HG02970 (cell line): ENCODE measurements around the gene TPSG1.
"Not testable (repeated sequence)": the region's sequence is repeated elsewhere in the genome, so short reads cannot be mapped to it uniquely, and the experiment has no call there.

ENCODE experiments used
- ATAC-seq: cut with Tn5 transposase; IDR thresholded peaks from one replicate; pipeline ENCODE4 v1.9.1; 2021; ENCODE audit warnings: mild to moderate bottlenecking, moderate library complexity, moderate number of reproducible peaks; ENCODE audit not compliant: unreplicated experiment, low FRiP score

The TPSG1 gene

DNA sequence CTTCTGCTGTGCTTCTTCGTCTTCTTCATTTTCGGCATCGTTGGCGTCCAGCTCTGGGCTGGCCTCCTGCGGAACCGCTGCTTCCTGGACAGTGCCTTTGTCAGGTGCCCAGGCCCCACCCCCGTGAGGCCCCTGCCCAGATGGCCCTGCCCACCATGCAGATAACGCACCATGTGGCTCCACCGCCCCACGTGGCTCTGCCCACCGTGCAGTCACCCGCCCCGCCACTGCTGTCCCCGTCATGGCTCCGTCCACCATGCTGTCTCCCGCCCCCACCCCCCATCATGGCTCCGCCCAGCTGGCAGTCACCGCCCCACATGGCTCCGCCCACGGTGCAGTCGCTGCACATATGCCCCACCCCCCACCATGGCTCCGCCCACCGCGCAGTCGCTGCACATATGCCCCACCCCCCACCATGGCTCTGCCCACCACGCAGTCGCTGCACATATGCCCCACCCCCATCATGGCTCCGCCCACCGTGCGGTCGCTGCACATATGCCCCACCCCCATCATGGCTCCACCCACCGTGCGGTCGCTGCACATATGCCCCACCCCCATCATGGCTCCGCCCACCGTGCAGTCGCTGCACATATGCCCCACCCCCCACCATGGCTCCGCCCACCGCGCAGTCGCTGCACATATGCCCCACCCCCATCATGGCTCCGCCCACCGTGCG is 26.3 kb downstream of the TPSG1 start:
- ATAC-seq: not testable (repeated sequence)

DNA sequence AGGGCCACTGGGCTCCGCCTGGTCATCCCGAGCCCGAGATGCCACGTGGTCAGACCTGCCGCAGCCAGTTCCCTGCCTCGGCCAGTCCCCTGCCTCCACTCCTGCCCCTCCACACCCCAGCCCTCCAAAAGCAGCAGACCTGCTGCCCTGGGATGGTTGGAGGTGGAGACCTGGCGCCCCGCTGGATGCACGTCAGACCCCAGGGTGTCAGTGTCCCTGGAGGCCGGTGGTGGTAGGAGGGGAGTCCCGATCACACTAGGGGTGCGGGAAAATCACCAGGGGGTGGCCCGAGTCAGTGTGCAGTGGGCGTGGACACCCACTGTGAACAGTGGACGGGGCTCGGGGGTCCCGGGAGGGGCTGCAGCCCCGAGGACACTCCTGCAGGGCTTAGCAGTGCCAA is 26.9 kb downstream of the TPSG1 start:
- ATAC-seq: no peak

DNA sequence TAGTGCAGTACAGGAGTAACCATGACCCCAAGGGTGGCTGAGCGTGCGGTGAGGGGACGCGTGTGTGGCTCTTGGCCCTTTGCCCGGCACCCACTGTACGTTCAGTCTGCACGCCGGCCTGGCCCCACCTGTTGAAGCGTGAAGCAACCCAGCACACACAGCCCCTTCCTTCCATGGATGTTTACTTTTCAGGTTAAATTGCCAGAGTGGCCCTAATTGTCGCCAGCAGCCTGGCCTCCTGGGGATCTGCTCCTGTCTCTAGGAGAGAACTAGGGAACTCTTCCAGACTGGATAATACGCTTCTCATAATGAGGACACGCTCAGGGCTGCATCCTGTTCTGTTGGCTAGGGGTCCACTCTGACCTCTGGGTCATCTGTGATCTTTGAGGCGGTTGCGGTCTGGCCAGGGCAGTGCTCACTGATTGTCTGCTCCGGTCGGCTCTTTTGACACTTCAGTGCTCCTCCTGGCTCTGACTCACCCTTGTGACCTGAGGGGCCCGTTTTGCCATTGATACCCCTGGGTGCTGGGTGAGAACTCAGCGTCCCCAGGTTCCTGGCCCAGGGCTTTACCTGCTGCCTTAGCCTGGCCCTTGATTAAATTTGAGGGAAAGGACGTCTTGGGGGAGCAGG is 27.7 kb downstream of the TPSG1 start:
- no peak for ATAC-seq

DNA sequence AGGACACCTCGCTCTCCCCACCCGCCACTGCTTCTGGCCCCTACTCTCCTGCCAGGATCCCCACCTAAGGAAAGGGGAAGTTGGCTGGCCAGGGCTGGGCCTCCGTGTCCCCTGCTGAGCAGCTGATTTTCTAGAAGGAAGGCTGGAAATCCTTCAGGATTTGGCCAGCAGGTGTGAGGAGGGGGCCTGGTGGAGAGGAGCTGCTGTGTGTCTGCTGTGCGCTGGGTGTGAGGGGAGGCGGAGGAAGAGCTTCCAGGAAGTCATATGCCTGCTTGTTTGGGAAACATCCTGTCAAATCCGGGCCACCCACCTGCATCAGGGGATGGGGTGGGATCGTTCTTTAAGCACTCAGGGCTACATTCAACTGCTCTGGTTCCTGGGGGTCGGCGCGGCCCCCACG is 28.6 kb downstream of the TPSG1 start:
- no peak for ATAC-seq

DNA sequence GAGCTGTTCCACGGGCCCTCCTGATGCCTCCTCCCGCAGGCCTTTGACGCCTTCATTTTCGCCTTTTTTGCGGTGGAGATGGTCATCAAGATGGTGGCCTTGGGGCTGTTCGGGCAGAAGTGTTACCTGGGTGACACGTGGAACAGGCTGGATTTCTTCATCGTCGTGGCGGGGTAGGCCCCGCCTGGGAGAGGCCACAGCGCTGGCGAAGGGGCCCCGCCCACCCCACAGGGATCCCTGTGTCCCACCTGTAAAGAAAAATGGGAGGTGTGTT is 29.7 kb downstream of the TPSG1 start:
- no peak for ATAC-seq

DNA sequence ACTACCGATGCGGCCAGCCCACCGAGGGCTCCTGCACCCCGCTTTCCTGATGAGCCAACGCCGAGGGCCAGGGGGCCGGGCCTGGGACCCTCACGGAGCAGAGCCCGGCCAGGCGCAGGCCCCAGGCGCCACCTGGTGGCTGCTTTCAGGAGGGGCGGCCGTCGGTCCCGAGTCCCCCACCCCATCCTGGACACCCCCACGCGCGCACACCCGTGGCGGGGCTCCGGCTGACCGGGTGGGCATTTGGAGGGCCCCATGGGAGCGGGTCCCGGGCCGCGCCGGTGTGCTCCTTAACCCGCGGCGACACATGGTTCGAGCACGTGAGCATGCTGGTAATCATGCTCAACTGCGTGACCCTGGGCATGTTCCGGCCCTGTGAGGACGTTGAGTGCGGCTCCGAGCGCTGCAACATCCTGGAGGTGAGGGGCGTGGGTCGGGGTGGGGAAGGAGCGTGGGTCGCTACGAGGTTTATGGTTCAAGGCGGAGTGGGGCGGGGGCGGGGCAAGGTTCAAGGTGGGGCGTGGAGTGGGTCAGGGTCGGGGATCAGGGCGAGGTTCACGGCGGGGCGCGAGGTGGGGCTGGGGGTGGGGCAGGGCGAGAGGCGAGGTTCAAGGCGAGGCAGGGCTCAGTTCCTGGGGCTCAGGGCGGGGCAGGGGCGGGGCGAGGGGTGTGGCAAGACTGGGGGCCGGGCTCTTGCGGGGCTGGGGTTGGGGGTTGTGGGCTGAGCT is 30.2 kb downstream of the TPSG1 start:
- no peak for ATAC-seq

DNA sequence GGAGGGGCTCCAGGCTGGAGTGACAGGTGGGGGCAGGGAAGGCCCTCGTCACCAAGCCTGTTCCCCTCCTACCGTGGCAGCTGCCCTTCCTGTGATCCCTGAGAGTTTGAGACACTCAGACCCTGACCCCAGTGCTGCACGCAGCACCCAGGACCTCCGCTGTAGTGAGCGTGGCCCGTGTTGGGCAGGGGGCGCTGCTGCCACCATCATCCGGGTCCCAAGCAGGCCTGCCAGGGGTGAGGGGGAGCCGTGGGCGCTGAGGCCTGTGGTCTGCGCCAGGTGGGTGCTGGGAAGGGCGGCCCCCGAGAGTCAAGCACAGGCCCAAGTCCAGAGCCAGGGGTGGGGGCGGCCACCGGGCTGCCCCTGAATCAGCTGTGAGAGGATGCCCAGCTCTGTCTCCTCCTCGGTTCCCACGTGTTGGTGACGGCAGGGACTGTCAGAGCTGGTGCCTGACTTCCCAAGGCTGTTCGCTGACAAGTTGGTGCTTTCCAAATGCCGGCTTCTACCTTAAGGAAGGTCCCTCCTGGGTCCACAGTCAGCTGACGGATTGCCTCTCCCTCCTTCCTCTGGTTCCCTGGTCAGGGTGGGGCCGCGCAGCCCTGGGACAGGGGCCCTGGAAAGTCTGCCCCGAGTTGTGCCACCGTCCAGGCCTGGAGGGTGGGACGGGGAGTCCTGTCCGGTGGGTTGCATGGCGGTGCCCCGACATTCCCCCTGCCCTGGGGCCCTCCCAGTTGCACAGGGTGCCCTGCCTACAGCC is 31.1 kb downstream of the TPSG1 start:
- no peak for ATAC-seq

DNA sequence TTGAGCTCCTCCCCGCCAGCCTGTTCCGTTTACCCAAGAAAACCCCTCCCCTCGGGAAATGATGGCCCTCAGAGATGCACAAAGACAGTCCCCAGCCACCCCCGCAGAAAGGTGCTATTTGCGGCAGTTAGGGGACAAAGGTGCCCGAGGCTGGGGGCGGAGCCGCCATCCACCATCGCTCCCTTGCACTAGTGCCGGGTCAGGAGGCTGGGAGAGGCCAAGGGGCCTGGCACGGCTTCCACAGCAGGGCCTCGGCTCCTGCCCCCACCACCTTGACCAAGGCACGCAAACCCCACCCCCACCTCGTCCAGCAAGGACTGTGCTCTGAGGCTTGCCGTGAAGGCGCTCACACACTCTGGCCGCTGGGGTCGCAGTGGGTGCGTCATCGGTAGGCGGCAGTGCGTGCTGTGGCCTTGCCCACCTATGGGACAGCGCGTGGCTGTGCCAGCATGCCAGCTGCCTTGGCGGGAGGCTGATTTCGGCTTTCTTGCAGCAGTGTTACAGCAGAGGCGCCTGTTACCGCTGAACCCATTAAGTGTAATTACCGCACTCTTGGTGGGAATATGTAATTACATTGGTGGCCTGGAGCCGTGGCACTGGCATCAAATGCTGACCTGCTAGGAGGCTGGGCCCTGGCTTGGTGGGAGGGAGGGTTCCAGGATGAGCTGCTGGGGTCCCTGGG is 31.8 kb downstream of the TPSG1 start:
- no peak for ATAC-seq

DNA sequence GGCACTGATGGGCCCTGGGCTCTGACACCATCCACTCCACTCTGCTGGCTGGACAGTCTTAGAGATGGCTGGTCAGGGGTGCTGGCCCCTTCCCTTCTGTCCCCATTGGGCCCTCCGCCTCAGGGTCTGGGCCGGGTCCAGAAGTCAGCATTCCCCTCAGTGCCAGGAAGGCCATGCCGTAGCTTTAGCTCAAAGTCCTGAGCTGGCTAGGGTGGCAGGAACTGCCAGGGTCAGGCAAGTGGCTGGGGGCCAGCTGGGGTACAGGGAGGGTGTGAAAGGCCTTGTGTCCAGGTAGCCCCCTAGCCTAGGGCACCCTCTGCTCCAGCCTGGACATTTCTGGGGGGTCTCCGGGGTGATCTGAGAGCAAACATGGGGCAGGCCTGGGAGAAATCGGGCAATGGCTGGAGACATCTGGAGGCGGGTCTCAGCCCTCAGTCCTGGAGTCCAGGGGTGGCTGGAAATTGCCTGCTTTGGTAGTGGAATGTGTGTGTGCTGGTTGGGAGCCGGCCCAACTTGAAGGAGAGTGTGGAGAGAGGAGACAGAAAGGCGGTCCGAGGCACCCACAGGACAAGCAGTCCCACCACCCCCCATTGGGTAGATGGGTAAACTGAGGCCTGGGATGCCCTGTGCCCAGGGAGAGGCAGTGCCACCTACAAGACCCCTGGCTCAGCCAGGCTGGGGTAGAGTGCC is 32.5 kb downstream of the TPSG1 start:
- ATAC-seq: no peak

DNA sequence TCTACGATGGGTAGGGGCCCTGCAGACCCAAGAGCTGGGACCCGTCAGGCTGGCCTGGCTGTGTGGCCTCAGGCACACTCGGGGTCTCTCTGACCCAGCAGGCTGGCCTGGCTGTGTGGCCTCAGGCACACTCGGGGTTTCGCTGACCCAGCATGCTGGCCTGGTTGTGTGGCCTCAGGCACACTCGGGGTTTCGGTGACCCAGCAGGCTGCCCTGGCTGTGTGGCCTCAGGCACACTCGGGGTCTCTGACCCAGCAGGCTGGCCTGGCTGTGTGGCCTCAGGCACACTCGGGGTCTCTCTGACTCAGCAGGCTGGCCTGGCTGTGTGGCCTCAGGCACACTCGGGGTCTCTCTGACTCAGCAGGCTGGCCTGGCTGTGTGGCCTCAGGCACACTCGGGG is 34.3 kb downstream of the TPSG1 start:
- not testable (repeated sequence) for ATAC-seq

DNA sequence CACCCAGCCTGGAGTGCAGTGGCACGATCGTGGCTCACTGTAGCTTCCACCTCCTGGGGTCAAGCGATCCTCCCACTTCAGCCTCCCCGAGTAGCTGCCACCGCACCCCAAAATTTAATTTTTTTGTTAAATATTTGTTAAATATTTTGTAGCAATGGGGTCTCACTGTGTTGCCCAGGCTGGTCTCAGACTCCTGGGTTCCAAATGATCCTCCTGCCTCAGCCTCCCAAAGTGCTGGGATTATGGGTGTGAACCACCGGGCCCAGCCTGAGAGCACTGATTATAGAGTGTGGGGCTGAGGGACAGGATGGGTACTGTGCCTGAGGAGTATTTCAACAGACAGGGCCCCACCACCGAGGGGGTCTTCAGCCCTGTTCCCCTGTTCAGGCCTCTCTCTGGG is 35.6 kb downstream of the TPSG1 start:
- no peak for ATAC-seq

DNA sequence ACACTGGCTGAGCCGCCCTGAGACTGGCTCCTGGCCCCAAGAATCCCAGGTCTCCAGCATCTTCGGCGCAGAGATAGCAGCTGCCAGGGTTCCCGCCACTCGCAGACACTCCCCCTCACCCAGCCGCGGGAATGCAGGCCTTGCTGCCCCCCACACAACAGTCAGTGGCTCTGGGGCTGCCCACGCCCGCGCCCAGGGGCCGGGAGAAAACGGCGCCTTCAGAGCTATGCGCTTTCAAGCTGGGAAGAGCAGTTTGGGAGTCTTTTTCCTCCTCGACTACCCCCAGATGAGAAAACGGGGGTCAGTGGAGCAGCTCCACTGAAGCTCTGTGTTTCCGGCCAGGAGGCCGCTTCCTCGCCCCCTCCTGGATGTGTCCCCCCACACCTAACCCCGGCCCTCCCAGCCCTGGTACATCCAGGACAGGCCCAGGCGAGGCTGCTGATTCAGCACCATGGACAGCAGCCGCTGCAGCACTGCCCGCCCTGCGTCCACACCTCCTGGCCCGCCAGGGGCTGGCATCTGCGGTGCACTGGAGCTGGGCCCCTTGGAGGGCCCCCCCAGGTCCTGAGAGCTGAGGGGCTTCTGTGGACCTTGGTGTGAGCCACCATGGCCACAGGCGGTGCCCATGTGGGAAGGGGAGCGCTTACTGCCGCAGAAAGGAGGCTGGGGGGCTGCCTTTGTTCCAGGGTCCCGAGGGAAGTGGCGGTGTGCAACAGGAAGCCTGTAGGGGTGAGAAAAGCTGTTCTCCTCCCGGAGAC is 36.5 kb downstream of the TPSG1 start:
- ATAC-seq: no peak

DNA sequence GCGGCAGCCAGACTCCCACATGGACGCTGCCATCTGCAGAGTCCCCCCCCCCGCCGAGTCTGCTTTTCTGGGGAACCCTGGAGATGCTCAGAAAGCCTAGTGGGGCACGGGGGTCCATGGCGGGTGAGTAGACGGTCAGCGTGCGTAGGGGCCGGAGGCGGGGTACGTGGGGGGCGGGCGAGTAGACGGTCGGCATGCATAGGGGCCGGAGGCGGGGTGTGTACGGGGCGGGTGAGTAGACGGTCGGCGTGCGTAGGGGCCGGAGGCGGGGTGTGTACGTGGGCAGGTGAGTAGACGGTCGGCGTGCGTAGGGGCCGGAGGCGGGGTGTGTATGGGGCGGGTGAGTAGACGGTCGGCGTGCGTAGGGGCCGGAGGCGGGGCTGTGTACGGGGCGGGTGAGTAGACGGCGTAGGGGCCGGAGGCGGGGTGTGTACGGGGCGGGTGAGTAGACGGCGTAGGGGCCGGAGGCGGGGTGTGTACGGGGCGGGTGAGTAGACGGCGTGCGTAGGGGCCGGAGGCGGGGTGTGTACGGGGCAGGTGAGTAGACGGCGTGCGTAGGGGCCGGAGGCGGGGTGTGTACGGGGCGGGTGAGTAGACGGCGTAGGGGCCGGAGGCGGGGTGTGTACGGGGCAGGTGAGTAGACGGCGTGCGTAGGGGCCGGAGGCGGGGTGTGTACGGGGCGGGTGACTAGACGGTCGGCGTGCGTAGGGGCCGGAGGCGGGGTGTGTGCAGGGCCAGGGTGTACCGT is 39.4 kb downstream of the TPSG1 start:
- not testable (repeated sequence) for ATAC-seq

DNA sequence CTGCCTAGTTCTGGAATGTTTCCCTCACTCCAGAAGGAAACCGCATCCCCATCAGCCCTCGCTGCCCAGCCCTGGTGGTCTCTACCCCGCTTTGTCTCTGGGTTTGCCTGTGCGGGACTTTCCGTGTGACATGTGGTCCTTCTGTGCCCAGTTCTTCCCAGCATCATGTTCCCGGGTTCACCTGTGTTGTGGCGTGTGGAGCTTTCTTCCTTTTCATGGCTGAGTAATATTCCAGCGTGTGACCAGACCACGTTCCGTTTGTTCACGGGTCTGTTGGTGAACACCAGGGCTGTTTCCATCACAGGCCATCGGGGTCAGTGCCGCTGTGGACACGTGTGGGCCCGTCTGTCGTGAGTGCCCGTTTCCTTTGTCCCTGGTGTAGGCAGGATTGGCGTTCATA is 40.1 kb downstream of the TPSG1 start:
- no peak for ATAC-seq

DNA sequence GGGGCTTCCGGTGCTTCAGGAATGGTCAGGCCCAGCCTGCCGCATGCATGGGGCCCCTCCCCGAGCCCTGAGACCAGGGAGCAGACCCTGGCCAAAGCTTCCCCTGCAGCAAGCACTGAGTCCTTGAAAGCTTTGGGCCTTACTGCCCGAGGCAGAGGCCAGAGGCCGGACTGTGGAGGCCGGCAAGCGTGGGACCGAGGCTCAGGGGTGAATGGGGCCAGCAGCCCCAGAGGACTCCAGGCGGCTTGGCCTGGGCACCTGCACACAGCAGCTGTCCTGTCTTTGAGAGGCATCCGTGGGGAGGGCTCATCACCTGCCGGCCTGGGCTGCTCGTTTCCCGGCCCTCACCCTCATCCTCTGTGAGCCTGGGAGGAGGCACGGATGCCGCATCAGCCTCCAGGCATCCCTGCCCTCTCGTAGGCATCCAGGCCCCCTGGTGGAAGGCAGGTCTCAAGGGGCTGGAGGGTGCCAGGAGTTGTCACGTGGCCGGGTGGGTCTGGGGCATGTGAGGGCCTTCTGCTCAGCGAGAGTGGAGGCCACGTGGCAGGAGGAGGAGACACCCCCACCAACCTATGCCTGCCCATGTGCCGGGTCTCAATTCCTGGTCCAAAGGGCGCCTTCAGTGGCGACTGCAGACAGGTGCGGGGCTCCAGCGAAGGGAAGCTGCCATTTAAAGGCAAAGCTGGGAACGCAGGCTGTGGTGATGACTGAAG is 40.8 kb downstream of the TPSG1 start:
- ATAC-seq: no peak

DNA sequence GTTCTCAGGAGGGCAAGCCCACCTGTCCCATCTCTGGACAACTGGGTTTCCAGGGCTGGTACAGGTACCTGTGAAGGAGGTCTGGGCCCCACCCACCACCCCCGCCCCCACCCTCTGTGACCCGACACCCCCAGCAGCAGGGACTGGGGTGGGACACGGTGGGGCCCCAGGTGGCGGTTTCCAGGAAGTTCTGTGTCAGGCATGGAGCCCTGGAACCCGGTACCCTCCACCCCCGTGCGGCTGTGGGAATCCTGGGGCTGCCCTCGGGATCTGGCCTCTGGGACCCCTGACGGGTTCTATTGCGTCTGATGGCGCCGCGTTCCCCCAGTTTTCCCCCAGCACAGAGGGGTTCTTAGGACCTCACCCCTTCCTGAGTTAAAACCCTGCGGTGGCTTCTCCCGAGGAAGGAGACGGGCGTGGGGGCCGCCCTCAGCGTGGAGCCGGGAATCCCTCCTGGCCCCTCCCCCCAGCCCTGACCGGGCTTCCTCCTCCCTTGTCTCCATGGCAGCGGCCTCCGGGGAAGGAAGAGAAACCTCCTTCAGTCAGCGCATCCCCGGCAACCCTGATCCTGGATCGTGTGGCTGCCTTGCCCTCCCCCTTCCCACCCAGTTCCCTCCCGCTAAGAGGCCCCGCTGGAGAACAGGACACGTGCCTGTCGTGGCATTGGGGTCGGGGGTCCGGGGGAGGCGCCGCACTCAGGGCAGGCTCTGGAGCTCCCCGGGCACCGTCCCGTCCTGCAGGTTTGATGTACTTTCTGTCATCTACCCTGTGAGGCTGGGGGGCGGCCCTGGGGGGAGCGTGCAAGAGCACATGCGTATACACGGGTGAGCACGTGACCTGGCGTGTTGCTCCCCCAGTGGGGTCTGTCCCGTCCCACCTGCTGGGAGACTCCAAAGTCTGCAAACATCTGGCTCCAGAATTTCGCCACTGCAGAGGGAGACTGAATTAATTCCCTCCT is 41.8 kb downstream of the TPSG1 start:
- no peak for ATAC-seq

DNA sequence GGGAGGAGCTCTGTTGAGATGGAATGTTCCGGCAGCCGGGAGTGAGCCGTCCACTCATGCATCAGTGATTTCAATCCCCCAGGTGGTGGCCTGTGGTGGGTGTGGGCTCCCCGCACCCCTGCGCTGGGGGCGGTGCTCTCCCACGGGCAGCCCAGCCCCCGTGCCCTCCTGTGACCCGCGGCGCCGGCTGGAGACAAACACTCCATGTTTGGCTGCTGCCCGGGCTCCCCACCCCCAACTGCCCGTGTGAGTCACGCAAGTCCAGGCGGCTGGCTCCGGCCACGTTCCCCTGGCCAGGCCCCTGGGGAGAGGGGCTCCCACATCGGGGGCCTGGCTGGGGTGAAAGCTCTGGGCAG is 42.8 kb downstream of the TPSG1 start:
- no peak for ATAC-seq
